ENCODE measurements around the gene MBLAC1.

The MBLAC1 gene

GRCh38 chr7:100154651-100155491 lies 28.1 kb downstream of the MBLAC1 start:
- TF ChIP-seq CTCF (IDR thresholded peaks at IDR 0.05; ENCODE audit: low read depth, low read length, missing control alignments): no peak
- DNase-seq (ENCODE audit: low read depth): no peak
- no peak overlapping the region for H3K4me3 ChIP-seq (ENCODE audit: low read depth, low read length)
- in situ Hi-C loops (cut with HindIII; ENCODE audit: low sequenced_read_pairs): no loop called here

GRCh38 chr7:100155553-100156317 lies 29.0 kb downstream of the MBLAC1 start:
- no peak for DNase-seq (ENCODE audit: low read depth)
- in situ Hi-C loops (cut with HindIII; ENCODE audit: low sequenced_read_pairs): no loop called here

GRCh38 chr7:100156331-100157068 lies 29.7 kb downstream of the MBLAC1 start:
- TF ChIP-seq CTCF (IDR thresholded peaks at IDR 0.05; ENCODE audit: low read depth, low read length, missing control alignments): no peak
- no peak overlapping the region for H3K4me3 ChIP-seq (ENCODE audit: low read depth, low read length)
- in situ Hi-C loops (cut with HindIII; ENCODE audit: low sequenced_read_pairs): no loop called here
- no peak for DNase-seq (ENCODE audit: low read depth)

More at GRCh38 chr7:100155553-100156317, 29.0 kb downstream of the MBLAC1 start:
- no peak overlapping the region for H3K4me3 ChIP-seq (ENCODE audit: low read depth, low read length)
- no peak for TF ChIP-seq CTCF (IDR thresholded peaks at IDR 0.05; ENCODE audit: low read depth, low read length, missing control alignments)

- peak overlapping the region; percentile 76 for H3K4me3 ChIP-seq (ENCODE audit: low read depth, low read length)
- DNase-seq (ENCODE audit: low read depth): no peak
- no peak for TF ChIP-seq CTCF (IDR thresholded peaks at IDR 0.05; ENCODE audit: low read depth, low read length, missing control alignments)
- in situ Hi-C loops (cut with HindIII; ENCODE audit: low sequenced_read_pairs): no loop called here
These were observed 30.2 kb downstream of the MBLAC1 start for GRCh38 chr7:100157069-100157333.

GRCh38 chr7:100157334-100158228 lies 30.8 kb downstream of the MBLAC1 start:
- DNase-seq (ENCODE audit: low read depth): no peak
- peak overlapping the region; percentile 76 for H3K4me3 ChIP-seq (ENCODE audit: low read depth, low read length)
- in situ Hi-C loops (cut with HindIII; ENCODE audit: low sequenced_read_pairs): no loop called here
- peak; percentile 25 for TF ChIP-seq CTCF (IDR thresholded peaks at IDR 0.05; ENCODE audit: low read depth, low read length, missing control alignments)

All from astrocyte of the cerebellum (primary cell).